H54 (cell line): ENCODE data around the gene COL21A1.
"Not testable (repeated sequence)": the region's sequence is repeated elsewhere in the genome, so short reads cannot be mapped to it uniquely, and the experiment has no call there.

Experiments
- DNase-seq: peaks from one replicate; pipeline ENCODE4 v3.0.0; 2011; ENCODE audit warnings: low spot score, mixed read lengths; ENCODE audit not compliant: insufficient read length
- FAIRE-seq: peaks from 3 replicates; lab custom pipeline; 2011; peaks lifted over from hg19 to GRCh38; lab: Jason Lieb, UNC
- POLR2A ChIP-seq: IDR thresholded peaks from 2 replicates; pipeline ENCODE4 v1.6.1; 2011; ENCODE audit warnings: low read depth, mild to moderate bottlenecking, low read length

The COL21A1 gene

DNA sequence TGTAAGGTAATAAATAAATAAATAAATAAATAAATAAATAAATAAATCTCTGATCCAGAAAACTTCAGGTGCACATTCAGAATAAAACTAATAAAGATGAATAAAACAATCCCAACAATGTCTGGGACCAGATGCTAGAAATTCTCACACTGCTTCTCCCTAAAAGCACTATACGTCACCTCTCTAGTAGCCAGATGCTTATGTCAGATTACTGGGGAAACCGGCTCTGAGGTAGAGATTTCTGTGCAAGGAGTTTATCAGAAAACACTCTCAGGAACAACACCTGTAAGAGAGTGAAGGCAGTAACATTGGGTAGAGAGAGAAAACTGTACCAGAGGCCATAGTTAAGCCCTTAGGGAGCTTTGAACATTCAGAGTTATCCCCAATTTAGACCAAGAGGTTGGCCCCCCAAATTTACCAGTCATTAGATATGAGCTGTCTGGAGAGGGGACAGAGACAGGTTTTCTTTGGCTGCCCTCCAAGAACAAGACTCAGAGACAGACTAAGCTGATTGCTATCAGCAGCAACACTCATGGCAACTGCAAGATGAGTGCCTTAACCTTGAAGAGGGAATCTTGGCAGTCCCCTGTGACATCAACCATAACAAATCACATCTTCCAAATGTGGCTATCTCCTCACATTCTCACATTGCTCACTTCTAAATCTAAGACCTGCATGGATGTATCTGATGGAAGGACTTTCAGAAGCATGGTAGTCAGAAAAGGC, 220.8 kb downstream of the COL21A1 start:
- no peak for FAIRE-seq
- no peak for TF ChIP-seq POLR2A
- no peak for DNase-seq

DNA sequence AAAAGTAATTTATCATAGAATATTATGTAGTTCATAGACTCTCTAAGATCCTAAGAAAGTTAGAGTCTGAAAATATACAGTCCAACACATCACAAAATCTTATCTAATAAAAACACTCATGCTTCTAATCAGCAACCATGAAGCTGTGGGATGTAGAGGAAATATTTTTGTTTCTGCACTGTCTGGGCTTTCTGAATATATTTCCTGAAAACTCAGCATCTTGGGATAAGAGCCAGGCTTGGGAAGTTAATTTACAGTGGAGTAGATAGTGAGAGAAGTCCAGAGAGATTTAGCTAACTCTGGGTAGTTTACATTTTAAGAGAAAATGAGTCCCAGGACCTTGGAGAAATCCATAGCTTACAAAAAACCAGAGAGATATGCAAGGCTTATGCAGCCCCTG, 221.6 kb downstream of the COL21A1 start:
- peak; percentile 48 for FAIRE-seq
- TF ChIP-seq POLR2A = no peak

DNA sequence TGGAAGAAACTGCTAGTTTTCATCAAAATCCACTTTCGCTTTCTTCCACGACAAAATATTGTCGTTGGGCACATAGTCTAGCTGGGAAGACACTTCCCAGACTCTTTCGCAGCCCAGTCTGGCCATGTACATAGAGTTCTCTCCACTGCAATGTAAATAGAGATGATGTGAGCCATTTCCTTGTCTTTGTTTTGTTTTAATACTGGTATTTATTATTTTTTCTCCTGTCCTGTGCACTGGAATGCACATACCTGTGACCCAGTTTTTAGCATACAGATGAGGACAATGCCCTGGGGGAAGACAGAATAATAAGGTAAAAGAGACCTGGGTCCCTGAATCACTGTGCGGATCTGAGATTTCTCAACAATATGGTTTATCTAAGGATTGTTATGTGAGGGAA, 222.4 kb downstream of the COL21A1 start:
- no peak for TF ChIP-seq POLR2A
- DNase-seq (no peak), FAIRE-seq (no peak)

More for the DNA sequence above, 221.6 kb downstream of the COL21A1 start:
- no peak for DNase-seq

DNA sequence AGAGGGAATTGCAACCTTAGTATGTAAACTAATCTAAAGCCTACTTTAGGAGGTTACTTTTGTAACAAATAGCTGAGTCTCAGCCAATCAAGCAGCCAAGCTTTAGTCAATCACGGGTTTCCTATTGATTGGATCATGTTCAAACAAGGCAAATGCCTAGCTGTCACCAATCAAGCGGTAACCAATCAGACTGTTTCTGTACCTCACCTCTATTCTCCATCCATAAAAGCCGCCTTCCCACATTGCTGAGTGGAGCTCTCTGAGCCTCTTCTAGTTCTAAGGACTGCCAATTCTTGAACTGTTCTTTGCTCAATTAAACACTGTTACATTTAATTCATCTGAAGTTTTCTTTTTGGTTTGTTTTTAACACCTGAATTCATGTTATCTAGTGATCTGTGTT, 223.6 kb downstream of the COL21A1 start:
- DNase-seq (no peak), FAIRE-seq (no peak)
- no peak for TF ChIP-seq POLR2A

DNA sequence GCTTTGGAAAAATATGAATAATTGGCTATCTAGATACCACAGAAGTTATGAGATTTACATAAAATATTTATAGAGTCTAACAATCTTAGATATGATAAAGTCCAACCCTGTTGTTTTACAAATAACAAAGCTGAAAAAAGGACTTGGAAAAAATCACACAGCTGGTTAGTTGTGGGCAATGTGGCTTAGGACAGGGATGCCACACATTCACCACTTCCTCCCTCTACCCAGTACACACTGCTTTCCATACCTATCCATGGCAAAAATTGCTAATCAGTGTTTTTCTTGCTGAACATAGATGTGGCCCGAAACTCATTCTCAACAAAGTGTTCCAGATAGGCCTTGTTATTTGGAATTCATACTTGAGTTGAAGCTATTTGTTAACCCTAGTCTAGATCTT, 224.7 kb downstream of the COL21A1 start:
- no peak for TF ChIP-seq POLR2A

DNA sequence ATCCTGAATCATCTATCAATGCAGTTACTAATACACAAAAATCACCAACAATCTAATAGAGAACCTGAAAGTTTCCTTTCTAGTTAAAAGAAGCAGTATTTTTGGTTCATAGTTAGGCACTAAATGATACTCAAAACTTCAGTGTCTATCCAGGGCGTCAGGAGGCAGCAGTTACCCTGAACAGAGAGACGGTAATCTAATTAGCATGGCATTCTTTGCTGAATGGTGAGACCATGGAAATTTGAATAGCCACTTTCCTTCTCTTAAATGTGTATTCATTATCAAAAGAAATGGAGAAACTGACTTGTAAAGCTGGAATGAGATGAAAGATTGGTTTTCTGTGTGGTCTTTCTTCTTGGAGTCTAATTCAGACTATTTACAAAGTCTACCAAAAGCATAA, 225.4 kb downstream of the COL21A1 start:
- FAIRE-seq (peak; percentile 6), DNase-seq (no peak)
- no peak for TF ChIP-seq POLR2A

More for the DNA sequence above, 224.7 kb downstream of the COL21A1 start:
- FAIRE-seq = peak; percentile 69
- no peak for DNase-seq

DNA sequence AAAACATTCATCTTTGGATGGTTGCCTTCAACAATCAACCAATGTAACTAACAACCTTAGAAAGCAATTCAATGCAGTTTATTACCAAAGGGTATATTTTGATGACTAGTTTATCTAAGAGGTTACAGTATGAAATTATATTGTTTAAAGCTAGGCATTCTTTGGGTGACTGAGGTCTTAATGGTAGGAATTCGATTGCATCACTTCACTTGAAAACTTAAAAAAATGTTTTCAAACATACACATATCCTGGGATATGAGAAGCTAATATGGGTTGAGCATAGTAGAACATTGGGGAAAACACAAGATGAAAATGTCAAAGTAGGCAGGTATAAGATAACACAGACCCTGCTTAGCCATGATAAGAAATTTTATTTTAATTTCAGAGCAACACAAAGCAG, 227.4 kb downstream of the COL21A1 start:
- peak; percentile 23 for FAIRE-seq
- no peak for TF ChIP-seq POLR2A
- DNase-seq = no peak

DNA sequence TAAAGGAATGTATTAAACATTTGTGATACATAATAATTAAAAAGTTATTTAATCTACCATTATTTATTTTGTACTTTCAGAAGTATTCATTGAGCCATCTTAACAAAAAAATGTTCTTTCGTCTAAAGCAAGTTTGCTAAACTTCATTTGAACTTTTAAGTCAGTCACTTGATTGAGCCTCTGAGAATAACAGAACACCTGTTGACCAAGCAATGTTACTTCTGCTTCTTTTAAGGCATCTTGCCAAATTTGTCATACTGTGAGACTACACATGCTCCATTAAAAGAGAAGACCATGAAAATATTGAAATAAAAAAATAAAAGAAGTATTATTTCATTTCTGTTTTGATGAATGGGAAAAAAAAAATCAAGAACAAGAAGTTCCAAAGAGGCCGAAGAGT, 230.2 kb downstream of the COL21A1 start:
- FAIRE-seq = no peak
- DNase-seq = no peak
- no peak for TF ChIP-seq POLR2A

DNA sequence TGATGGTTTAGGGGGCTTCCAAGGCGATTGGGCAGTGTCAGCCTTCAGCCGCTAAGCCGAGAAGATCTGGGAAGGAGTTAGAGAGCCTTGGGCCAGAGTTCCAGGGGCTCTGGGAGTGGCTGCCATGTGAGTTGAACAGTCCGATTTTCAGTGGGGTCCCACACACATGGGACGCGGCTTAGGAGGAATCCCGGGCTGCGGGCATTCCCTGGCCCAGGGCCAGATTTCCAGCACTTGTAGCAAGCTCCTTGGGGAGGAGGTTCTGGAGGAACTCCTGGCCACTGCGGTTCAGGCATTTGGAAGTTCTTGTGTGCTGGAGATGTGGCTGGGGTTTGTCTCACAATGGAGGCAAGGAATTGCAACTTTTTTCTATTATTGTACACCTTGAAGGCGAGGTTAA, 233.3 kb downstream of the COL21A1 start:
- DNase-seq, FAIRE-seq: not testable (repeated sequence)

DNA sequence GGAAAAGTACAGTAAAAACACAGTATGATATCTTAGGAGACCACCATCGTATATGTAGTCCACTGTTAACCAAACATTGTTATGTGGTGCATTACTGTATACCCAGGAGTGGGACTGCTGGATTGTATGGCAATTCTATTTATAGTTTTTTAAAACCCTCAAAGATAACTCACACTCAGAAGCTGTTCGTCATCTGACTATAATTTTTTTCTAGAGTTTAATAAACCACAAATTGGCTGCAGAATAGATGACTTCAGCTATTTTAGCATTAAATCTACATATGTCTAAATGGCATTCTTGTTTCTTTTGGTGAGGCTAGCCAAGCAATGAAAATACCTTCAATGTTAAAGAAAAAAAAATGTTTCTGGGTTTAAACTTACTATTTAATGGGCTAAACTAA, 237.7 kb downstream of the COL21A1 start:
- FAIRE-seq (no peak), DNase-seq (no peak)
- no peak for TF ChIP-seq POLR2A
